Ovary (tissue), 9 donors: ENCODE measurements around the gene DCAF4. TPM values are rescaled to one million over a fixed set of nuclear protein-coding genes. Genes with fewer than 3 reads are reported as not detected.

Experiments used
- DNase-seq, 5 donors: peaks; one replicate each; pipeline ENCODE4 v3.0.0-alpha.2; 2019 to 2020
- H3K27ac ChIP-seq, 2 donors: fragments of 200-600 bp; one replicate each; pipeline versions ENCODE4 v1.5.1 to v1.8.0; 2019 to 2022
- H3K27me3 ChIP-seq: fragments of 200-600 bp; one replicate; pipeline ENCODE4 v1.8.0; 2022
- H3K36me3 ChIP-seq: fragments of 200-600 bp; sonication (generic); one replicate; pipeline ENCODE4 v1.5.1; 2019
- H3K4me1 ChIP-seq: one replicate; pipeline ENCODE4 v1.8.1; 2013; ENCODE audit warnings: mild to moderate bottlenecking, moderate library complexity; ENCODE audit not compliant: insufficient read depth
- H3K4me3 ChIP-seq: fragments of 200-600 bp; sonication (generic); one replicate; pipeline ENCODE4 v1.5.1; 2017
- H3K9me3 ChIP-seq, 2 donors: fragments of 200-600 bp in 1 of 2; sonication (generic) in 1 of 2; one replicate each; pipeline versions ENCODE4 v1.5.1 to v1.8.1; 2013 to 2019; ENCODE audit warnings: mild to moderate bottlenecking in 1 of 2, moderate library complexity in 1 of 2
- CTCF ChIP-seq, 3 donors: fragments of 450-650 bp in 2 of 3; fragments of 200-600 bp in 1 of 3; IDR thresholded peaks; one replicate each; pipeline versions ENCODE4 v1.5.1 to v1.8.0; 2016 to 2022; ENCODE audit warnings: antibody characterized with exemption in 3 of 3, mild to moderate bottlenecking in 1 of 3
- EP300 ChIP-seq: sonication (generic); formaldehyde crosslinking; IDR thresholded peaks from one replicate; pipeline ENCODE4 v1.6.1; 2017; ENCODE audit warnings: antibody characterized with exemption
- POLR2A ChIP-seq: fragments of 450-650 bp; IDR thresholded peaks from one replicate; pipeline ENCODE4 v1.6.1; 2017; ENCODE audit warnings: antibody characterized with exemption, mild to moderate bottlenecking, moderate library complexity
- WGBS, 3 donors: extraction: QIAGEN DNeasy Blood & Tissue Kit in 1 of 3; methylation state at CpG; one replicate each; pipeline versions ENCODE4 v1.1.5 to v1.1.7; 2013 to 2017; 5-methylcytosine and 5-hydroxymethylcytosine counted together
- intact Hi-C, 4 donors: fragments of 100-400 bp; cut with DNase I; formaldehyde crosslinking; loops; one replicate each; pipeline versions ENCODE4 v1.11.0 to v1.15.1; 2022 to 2023
- polyA plus RNA-seq, 2 donors: library from polyadenylated mRNA; stranded (reverse); fragments of 200-250 nt in 1 of 2; fragments of 350-450 nt in 1 of 2; fragmentation: Illumina TruSeq in 1 of 2; extraction: RNeasy Lipid Tissue Mini Kit (QIAGEN cat#74804) in 1 of 2; gene quantifications; one replicate each; pipeline ENCODE4 v1.2.3, GENCODE V29; 2013 to 2014
- total RNA-seq, 7 donors: library from RNA; depleted of rRNA in 2 of 7; stranded (reverse); fragments of >200 nt in 2 of 7; fragmentation: NEBNext Ultra II Directional in 3 of 7; extraction: Animal tissue kit (Norgen Biotek cat#: 25700) in 3 of 7; gene quantifications; one replicate each; pipeline versions ENCODE4 v1.1.0 to v1.2.4, GENCODE V29; 2016 to 2023
- donor health status: DM: no; HTN: no; CAD: no; lungs with moderate emphysema.
- donor health status: DM: no; HTN: no; CAD: no.
- donor health status: Bipolar disorder and iron deficiency.
- donor health status: DM: yes; HTN: yes; CAD: no.
- donor health status: DM: no; HTN: no; CAD: no.
- donor health status: DM: yes; HTN: yes; CAD: no.

Gene DCAF4
- total and polyA plus RNA-seq, 9 donors, result 12.2 to 31.1 (median 20.4) TPM

- WGBS, 3 donors, result 40 to 55% (median 50%) methylated on average over 1 of the region's 1 CpG
- intact Hi-C loops, result no loop called here
- Histone ChIP-seq H3K27ac (no peak overlapping the region), H3K36me3 (no peaks in the 10 kb centered on the region), H3K27me3 (no peaks in the 10 kb centered on the region), H3K4me3 (no peak overlapping the region), H3K9me3 (no peaks in the 10 kb centered on the region), H3K4me1 (no peaks in the 10 kb centered on the region)
- DNase-seq, result no peak
- TF ChIP-seq POLR2A, result no peak
- TF ChIP-seq CTCF (IDR thresholded peaks at IDR 0.05), result no peak
- no peak for TF ChIP-seq EP300
These were observed 82.2 kb downstream of the DCAF4 start for GRCh38 chr14:73008501-73008900.

Other genes starting within 250 kb of the DCAF4 start
- gene DPF3, start 32.4 kb upstream of the DCAF4 start, total RNA-seq, result 10 to 100 TPM in 6 of 7 donors, 1 to 10 TPM in 1; 8.0 to 34.4 (median 23.0) TPM
- 1 to 10 TPM; 6.3 to 8.9 TPM for gene DPF3, start 32.4 kb upstream of the DCAF4 start, polyA plus RNA-seq
- 10 to 100 TPM in 6 of 7 donors, 1 to 10 TPM in 1; 8.6 to 15.9 (median 12.3) TPM for gene ZFYVE1, start 100.6 kb downstream of the DCAF4 start, total RNA-seq
- gene ZFYVE1, start 100.6 kb downstream of the DCAF4 start, polyA plus RNA-seq, result 10 to 100 TPM in 1 of 2 donors, 1 to 10 TPM in 1; 8.8 to 17.6 TPM
- gene RBM25, start 132.1 kb downstream of the DCAF4 start, total RNA-seq, result 10 to 100 TPM; 38.6 to 81.0 (median 61.1) TPM
- gene RBM25, start 132.1 kb downstream of the DCAF4 start, polyA plus RNA-seq, result 10 to 100 TPM; 29.1 to 67.3 TPM
- 10 to 100 TPM; 33.4 to 48.8 (median 44.0) TPM for gene PSEN1, start 210.0 kb downstream of the DCAF4 start, total RNA-seq
- 10 to 100 TPM; 21.7 to 73.1 TPM for gene PSEN1, start 210.0 kb downstream of the DCAF4 start, polyA plus RNA-seq